Neural cell (in vitro differentiated cells): ENCODE results near the gene CPS1. TPM values are rescaled to one million over a fixed set of nuclear protein-coding genes. Genes with fewer than 3 reads are reported as not detected.

Experiments used
- H2AFZ ChIP-seq: fragments of 200-600, 300-800 bp; sonication (generic), shearing (Covaris generic); 2 replicates; pipeline ENCODE4 v1.6.0; 2014; ENCODE audit warnings: low read depth, mild to moderate bottlenecking, antibody characterized with exemption, low read length, moderate library complexity
- H3F3A ChIP-seq: fragments of 200-600 bp; shearing (Covaris generic); 2 replicates; pipeline ENCODE4 v1.6.1; 2016; ENCODE audit warnings: mild to moderate bottlenecking, moderate library complexity, mixed read lengths, antibody characterized with exemption, low read length; ENCODE audit not compliant: insufficient read depth, poor library complexity, severe bottlenecking
- H3K27ac ChIP-seq: fragments of 200-600, 300-800 bp; sonication (generic), shearing (Covaris generic); 2 replicates; pipeline ENCODE4 v1.5.1; 2014; ENCODE audit warnings: mild to moderate bottlenecking, low read length, moderate library complexity
- H3K27me3 ChIP-seq: fragments of 300-800, 200-600 bp; sonication (generic), shearing (Covaris generic); 2 replicates; pipeline ENCODE4 v1.6.0; 2014; ENCODE audit warnings: mild to moderate bottlenecking, low read depth, low read length, moderate library complexity; ENCODE audit not compliant: insufficient read depth
- H3K36me3 ChIP-seq: fragments of 300-800, 200-600 bp; sonication (generic), shearing (Covaris generic); 2 replicates; pipeline ENCODE4 v1.5.1; 2014; ENCODE audit warnings: mild to moderate bottlenecking, antibody characterized with exemption, low read length, moderate library complexity; ENCODE audit not compliant: insufficient read depth
- H3K4me2 ChIP-seq: fragments of 300-800, 200-600 bp; sonication (generic), shearing (Covaris generic); 2 replicates; pipeline ENCODE4 v1.6.0; 2014; ENCODE audit warnings: mild to moderate bottlenecking, low read length
- H3K4me3 ChIP-seq: fragments of 300-800, 200-600 bp; sonication (generic), shearing (Covaris generic); 2 replicates; pipeline ENCODE4 v1.5.1; 2014; ENCODE audit warnings: mild to moderate bottlenecking, low read length, moderate library complexity
- H3K79me2 ChIP-seq: fragments of 200-600 bp; shearing (Covaris generic); replicated peaks from 2 replicates; pipeline ENCODE4 v1.6.0; 2014; ENCODE audit warnings: mild to moderate bottlenecking, low read length, moderate library complexity; ENCODE audit not compliant: insufficient read depth
- H3K9ac ChIP-seq: fragments of 300-800, 200-600 bp; sonication (generic), shearing (Covaris generic); 2 replicates; pipeline ENCODE4 v1.6.1; 2016; ENCODE audit warnings: mild to moderate bottlenecking, low read length, mixed read lengths
- H3K9me2 ChIP-seq: fragments of 200-600 bp; shearing (Covaris generic); 2 replicates; pipeline ENCODE4 v1.6.1; 2016; ENCODE audit warnings: mild to moderate bottlenecking, low read length, mixed read lengths; ENCODE audit not compliant: insufficient read depth
- H3K9me3 ChIP-seq: fragments of 200-600, 300-800 bp; sonication (generic), shearing (Covaris generic); 2 replicates; pipeline ENCODE4 v1.6.1; 2016; ENCODE audit warnings: mild to moderate bottlenecking, mixed run types, low read length, moderate library complexity, mixed read lengths
- H4K20me1 ChIP-seq: fragments of 200-600 bp; shearing (Covaris generic); 2 replicates; pipeline ENCODE4 v1.6.1; 2016; ENCODE audit warnings: mild to moderate bottlenecking, mixed run types; ENCODE audit not compliant: insufficient read depth
- EP300 ChIP-seq: fragments of 450-650 bp; conservative IDR thresholded peaks from 2 replicates; pipeline ENCODE4 v1.6.1; 2014; ENCODE audit warnings: antibody characterized with exemption, mild to moderate bottlenecking, moderate library complexity; ENCODE audit not compliant: poor library complexity, severe bottlenecking
- EZH2 ChIP-seq: fragments of 200-600, 300-800 bp; shearing (Covaris generic), sonication (generic); IDR thresholded peaks from 2 replicates; pipeline ENCODE4 v1.6.1; 2014; ENCODE audit warnings: antibody characterized with exemption, low read length, borderline replicate concordance, mild to moderate bottlenecking; ENCODE audit not compliant: insufficient read depth, poor library complexity, severe bottlenecking
- MXI1 ChIP-seq: fragments of 450-650 bp; conservative IDR thresholded peaks from 2 replicates; pipeline ENCODE4 v1.6.1; 2014; ENCODE audit warnings: antibody characterized with exemption, mild to moderate bottlenecking; ENCODE audit not compliant: poor library complexity, severe bottlenecking
- POLR2AphosphoS5 ChIP-seq: IDR thresholded peaks from 2 replicates; pipeline ENCODE4 v1.6.1; 2012
- RAD21 ChIP-seq: fragments of 450-650 bp; conservative IDR thresholded peaks from 2 replicates; pipeline ENCODE4 v1.6.1; 2014; ENCODE audit warnings: antibody characterized with exemption, mild to moderate bottlenecking, moderate library complexity
- SMC3 ChIP-seq: fragments of 450-650 bp; conservative IDR thresholded peaks from 2 replicates; pipeline ENCODE4 v1.6.1; 2014; ENCODE audit warnings: antibody characterized with exemption, mild to moderate bottlenecking, moderate library complexity; ENCODE audit not compliant: poor library complexity
- TAF1 ChIP-seq: IDR thresholded peaks from 2 replicates; pipeline ENCODE4 v1.6.1; 2012; ENCODE audit warnings: low read depth
- polyA plus RNA-seq: library from polyadenylated mRNA; depleted of rRNA; stranded (reverse); fragments of >200 nt; gene quantifications from 2 replicates; pipeline ENCODE4 v1.2.3, GENCODE V29; 2014
- TF ChIP-seq, protein P1 (sequence below): IDR thresholded peaks from 2 replicates; pipeline ENCODE4 v1.6.1; 2012; ENCODE audit warnings: borderline replicate concordance
- TF ChIP-seq, protein P2 (sequence below): fragments of 450-650 bp; IDR thresholded peaks from 2 replicates; pipeline ENCODE4 v1.5.1; 2014; ENCODE audit warnings: antibody characterized with exemption, mild to moderate bottlenecking, moderate library complexity; ENCODE audit not compliant: poor library complexity, severe bottlenecking

CPS1 gene
- polyA plus RNA-seq, 1 donor from 2014 or later = 0.25 TPM

DNA sequence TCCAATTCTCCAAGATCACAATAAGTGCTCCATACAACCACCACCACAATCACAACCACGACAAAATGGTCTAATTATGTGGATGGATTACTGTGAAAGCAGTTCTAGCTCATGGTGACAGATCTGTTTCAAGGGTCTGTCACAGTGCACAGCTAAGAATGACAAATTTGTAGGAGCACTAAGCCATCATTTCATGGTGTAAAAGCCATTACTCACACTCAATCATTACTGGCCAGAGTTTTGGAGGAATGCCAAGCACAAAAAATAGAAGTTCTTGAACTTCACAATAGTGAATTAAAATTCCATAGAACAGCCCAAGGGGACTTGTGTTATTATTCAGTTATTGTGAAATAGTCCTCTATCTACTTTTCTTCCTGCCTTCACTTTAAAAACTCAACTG is 2.3 kb downstream of the CPS1 start:
- no peak overlapping the region for H3K27ac ChIP-seq

DNA sequence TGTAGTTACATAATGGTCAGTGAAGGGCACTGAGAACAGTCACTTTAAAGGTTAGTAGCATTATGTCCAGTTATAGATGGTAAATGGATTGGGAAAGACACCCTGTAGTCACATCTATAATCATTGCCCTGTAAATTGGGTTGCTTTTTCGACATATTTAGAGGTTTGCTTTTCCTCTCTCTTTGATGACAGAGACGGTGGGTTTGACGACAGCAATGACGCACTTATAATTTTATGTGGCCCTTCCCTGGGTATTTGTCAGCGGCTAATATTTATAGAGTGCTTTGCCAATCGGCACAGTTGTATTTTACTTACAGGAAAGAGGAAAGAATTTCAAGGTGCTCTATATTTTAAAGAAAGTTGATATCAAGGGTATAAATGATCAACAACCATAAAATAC is 2.8 kb downstream of the CPS1 start:
- Histone ChIP-seq H3K9me3 (no peaks in the 10 kb centered on the region), H3F3A (no peaks in the 10 kb centered on the region), H3K36me3 (no peaks in the 10 kb centered on the region), H3K4me2 (no peak overlapping the region), H3K9ac (no peak overlapping the region), H3K27me3 (no peaks in the 10 kb centered on the region), H3K79me2 (no peaks in the 10 kb centered on the region), H3K9me2 (no peaks in the 10 kb centered on the region), H2AFZ (no peak overlapping the region), H3K4me3 (no peak overlapping the region), H3K27ac (no peak overlapping the region), H4K20me1 (no peaks in the 10 kb centered on the region)
- no peak for TF ChIP-seq RAD21
- TF ChIP-seq, protein P1, sequence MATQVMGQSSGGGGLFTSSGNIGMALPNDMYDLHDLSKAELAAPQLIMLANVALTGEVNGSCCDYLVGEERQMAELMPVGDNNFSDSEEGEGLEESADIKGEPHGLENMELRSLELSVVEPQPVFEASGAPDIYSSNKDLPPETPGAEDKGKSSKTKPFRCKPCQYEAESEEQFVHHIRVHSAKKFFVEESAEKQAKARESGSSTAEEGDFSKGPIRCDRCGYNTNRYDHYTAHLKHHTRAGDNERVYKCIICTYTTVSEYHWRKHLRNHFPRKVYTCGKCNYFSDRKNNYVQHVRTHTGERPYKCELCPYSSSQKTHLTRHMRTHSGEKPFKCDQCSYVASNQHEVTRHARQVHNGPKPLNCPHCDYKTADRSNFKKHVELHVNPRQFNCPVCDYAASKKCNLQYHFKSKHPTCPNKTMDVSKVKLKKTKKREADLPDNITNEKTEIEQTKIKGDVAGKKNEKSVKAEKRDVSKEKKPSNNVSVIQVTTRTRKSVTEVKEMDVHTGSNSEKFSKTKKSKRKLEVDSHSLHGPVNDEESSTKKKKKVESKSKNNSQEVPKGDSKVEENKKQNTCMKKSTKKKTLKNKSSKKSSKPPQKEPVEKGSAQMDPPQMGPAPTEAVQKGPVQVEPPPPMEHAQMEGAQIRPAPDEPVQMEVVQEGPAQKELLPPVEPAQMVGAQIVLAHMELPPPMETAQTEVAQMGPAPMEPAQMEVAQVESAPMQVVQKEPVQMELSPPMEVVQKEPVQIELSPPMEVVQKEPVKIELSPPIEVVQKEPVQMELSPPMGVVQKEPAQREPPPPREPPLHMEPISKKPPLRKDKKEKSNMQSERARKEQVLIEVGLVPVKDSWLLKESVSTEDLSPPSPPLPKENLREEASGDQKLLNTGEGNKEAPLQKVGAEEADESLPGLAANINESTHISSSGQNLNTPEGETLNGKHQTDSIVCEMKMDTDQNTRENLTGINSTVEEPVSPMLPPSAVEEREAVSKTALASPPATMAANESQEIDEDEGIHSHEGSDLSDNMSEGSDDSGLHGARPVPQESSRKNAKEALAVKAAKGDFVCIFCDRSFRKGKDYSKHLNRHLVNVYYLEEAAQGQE = no peak
- TF ChIP-seq TAF1 = no peak
- TF ChIP-seq EZH2 = no peak
- TF ChIP-seq POLR2AphosphoS5 = no peak
- TF ChIP-seq EP300 = no peak
- TF ChIP-seq MXI1 = no peak
- TF ChIP-seq SMC3 = no peak
- TF ChIP-seq, protein P2, sequence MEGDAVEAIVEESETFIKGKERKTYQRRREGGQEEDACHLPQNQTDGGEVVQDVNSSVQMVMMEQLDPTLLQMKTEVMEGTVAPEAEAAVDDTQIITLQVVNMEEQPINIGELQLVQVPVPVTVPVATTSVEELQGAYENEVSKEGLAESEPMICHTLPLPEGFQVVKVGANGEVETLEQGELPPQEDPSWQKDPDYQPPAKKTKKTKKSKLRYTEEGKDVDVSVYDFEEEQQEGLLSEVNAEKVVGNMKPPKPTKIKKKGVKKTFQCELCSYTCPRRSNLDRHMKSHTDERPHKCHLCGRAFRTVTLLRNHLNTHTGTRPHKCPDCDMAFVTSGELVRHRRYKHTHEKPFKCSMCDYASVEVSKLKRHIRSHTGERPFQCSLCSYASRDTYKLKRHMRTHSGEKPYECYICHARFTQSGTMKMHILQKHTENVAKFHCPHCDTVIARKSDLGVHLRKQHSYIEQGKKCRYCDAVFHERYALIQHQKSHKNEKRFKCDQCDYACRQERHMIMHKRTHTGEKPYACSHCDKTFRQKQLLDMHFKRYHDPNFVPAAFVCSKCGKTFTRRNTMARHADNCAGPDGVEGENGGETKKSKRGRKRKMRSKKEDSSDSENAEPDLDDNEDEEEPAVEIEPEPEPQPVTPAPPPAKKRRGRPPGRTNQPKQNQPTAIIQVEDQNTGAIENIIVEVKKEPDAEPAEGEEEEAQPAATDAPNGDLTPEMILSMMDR = no peak

More for the DNA sequence above, 2.3 kb downstream of the CPS1 start:
- Histone ChIP-seq H3K9me2 (no peaks in the 10 kb centered on the region), H3K9ac (no peak overlapping the region), H3K9me3 (no peaks in the 10 kb centered on the region), H3K27me3 (no peaks in the 10 kb centered on the region), H3F3A (no peaks in the 10 kb centered on the region), H3K4me2 (no peak overlapping the region), H4K20me1 (no peaks in the 10 kb centered on the region), H3K4me3 (no peak overlapping the region), H2AFZ (no peak overlapping the region), H3K36me3 (no peaks in the 10 kb centered on the region), H3K79me2 (no peaks in the 10 kb centered on the region)
- TF ChIP-seq, protein P1 = no peak
- no peak for TF ChIP-seq EP300
- no peak for TF ChIP-seq EZH2
- no peak for TF ChIP-seq RAD21
- no peak for TF ChIP-seq SMC3
- no peak for TF ChIP-seq POLR2AphosphoS5
- no peak for TF ChIP-seq MXI1
- TF ChIP-seq, protein P2 = no peak
